HK-2 (cell line): ENCODE results near the gene OSBPL3.

Experiments
- DNase-seq: peaks from one replicate; pipeline ENCODE4 v3.0.0-alpha.2; 2018; ENCODE audit not compliant: unreplicated experiment

The OSBPL3 gene

DNA sequence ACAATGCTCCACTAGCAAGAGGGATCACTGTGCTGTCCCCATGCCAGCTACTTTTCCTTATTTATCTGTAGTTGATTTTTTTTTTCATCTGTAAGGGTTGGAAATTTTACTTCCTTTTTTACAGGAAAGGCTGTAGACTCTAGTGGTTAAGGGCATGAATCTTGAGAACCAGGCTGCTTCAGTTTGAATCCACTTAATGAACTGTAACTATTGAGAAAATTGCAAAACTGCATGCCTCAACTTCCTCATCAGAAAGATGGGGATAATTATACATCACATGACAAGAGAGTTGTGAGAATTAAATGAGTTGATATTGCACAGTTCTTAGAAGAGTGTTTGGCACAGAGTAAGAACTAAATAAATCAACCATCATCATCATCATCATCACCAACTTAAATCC, 116.4 kb downstream of the OSBPL3 start:
- DNase-seq, result no peak

DNA sequence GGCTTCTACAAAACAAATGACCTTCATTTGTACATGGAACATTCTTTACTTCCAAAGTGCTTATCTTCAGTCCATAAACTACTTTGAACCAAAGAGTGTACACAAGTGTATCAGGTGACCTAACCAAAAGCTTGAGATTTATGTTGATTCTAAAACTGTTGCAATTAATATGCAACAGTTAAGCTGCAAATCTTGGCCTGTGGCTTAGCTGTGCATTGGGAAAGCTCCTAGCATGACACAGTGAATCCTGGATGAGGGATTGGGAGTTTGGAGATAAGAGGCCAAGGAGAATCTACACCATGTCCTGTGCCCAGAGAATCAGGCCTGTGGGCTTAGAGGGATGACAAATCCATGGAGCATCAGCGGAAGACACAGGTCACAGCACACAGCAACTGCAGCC, 117.5 kb downstream of the OSBPL3 start:
- no peak for DNase-seq

DNA sequence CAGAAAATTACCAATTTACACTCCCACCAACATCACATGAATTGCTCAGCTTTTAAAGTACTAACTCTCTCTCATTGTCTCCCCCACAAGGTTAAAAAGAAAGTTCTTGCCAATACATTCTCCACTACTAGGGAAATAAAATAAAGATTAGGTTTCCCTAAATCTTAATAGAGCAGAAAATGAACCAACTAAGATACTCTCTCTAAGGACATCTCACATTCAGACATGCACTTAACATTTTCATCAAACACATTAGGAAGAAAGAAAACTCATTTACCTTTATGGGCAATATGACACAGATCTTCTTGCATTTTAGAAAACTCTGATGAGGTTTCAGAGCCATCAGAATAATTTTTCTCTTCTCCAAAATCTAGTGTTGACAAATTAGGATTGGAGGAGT, 118.6 kb downstream of the OSBPL3 start:
- no peak for DNase-seq

- no peak for DNase-seq
Observed at GRCh38 chr7:24860611-24861010, 119.4 kb downstream of the OSBPL3 start.

GRCh38 chr7:24858108-24858977, 121.6 kb downstream of the OSBPL3 start:
- no peak for DNase-seq

DNA sequence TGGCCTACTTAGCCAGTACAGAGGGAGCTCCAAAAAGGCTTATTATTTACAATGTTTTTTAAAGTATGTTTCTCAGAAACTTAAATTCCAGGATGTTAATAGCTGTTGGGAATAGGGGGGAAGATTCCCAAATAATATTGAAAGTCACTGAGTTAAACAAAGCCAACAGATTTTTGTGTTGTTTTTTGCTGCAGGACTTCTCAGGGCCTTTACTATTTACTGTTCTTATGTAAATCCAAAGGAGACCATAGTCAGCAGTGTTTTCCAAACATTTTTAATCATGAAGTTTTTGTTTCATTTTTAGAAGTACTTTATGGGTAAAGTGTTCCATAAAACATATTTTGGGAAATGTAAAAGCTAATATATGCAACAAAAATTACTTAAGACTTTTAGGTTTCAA, 122.4 kb downstream of the OSBPL3 start:
- DNase-seq, result no peak

- no peak for DNase-seq
Observed at GRCh38 chr7:24854866-24855265, 125.1 kb downstream of the OSBPL3 start.

- DNase-seq, result peak; percentile 16
Observed at GRCh38 chr7:24851786-24852185, 128.2 kb downstream of the OSBPL3 start.

DNA sequence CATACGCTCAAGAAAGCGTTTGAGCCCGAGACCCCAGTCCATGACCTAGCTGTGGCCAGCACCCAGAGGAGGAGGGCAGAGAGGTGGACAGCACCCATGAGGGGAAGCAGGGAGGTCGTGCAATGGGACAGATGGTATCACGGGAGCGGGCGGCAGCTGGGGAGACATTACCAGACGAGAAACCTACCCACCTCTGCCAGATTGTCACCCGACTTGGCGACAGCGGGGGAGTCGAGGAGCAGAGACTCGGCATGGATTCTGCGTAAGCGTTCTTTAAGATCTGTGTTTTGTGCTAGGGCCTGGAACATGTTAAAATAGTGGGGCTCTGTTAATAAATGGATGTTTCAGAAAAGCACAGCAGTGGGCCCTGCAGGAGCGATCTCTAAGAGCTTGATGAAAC, 131.1 kb downstream of the OSBPL3 start:
- no peak for DNase-seq

DNA sequence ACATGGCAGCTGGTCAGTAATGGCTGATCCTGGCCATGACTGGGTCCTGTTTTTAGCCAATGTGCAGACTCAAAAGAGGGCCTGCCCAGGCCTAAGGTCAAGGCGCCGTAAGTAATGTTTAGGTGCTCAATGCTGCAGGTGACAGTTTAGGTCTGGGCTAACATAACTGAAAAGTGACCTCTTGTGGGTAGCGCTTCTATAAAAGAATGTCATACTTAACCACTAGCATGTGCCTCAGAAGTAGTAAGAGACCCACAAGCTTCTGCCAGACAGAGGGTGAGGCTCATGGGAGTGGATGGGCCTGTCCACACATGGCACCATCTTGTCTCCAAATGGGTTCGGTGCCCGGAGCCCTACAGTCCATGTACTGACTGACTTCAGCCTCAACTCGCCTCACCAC, 132.2 kb downstream of the OSBPL3 start:
- no peak for DNase-seq

DNA sequence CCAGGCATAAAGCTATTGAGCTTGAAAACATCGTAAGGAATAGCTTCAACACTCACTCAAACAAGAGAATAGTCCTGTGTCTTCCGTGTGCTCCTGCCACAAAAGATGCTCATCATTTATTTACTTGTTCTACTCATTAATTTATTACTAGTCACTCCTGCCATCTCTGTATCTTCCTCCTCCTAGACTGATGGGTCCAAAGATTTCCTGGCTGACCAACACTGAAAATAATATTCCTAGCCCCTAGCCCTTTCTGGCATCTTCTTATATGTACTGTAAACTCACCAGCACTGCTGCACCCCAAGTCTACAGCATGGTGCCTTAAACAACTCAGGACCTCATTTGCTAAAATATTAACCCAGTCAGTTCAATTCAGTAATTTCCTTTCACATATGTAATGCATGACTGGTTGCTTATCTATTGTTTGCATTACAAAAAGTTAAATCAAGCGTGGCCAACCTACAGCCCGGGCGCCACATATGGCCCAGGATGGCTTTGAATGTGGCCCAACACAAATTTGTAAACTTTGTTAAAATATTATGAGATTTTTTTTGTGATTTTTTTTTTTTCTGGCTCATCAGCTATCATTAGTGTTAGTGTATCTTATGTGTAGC, 136.1 kb downstream of the OSBPL3 start:
- no peak for DNase-seq

DNA sequence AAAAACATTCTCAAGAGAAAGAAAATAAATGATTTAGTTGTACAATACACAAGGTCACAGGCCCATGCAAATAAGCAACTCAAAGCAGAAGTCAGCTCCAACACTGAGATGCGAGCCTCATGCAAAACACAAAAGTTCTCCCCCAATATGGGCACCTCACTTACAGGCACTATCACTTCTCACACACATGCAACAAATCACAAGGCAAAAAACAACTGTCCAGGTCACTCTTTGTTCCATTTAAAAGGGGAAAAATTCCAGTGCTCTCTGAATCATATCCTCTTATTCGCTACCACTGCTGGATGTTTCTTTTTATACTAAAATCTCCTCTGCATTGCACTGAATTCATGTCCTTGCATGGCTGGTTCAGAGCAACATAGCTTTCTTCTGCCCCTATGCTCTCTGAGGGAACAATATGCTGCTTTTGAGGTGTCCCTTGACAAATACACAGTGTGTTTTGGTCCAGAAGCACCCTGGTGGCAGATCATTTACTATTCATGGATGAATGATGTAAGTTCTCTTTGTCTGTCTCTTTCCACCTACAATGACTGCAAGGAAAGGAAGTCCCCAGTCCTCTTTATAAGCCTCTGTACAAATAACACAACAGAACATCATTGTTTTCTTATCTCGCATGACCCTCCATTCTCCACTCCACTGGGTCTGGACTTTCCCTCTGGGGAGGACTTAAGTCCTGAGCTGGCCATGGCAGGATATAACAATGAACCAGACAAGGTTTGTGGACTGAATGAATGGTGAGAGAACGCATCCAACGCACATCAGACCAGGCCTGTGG, 137.3 kb downstream of the OSBPL3 start:
- DNase-seq, result peak; percentile 17

DNA sequence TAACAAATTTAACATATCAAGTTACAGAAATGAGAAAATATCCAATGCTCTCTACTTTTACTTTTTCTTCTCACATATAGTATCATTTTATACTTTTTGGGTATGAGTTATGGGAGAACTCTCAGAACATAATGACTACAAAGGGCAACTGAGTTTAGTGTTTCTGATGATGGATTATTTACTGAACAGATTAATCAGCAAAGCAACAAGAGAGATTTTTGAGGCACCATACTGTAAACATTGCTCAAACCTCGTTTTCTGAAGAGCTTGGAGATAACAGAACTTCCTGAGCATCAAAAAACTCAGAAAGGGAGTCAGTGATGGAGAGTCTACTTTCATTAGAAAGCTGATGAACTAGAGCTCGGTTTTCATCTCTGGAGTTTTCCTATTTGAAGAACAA, 137.9 kb downstream of the OSBPL3 start:
- no peak for DNase-seq

DNA sequence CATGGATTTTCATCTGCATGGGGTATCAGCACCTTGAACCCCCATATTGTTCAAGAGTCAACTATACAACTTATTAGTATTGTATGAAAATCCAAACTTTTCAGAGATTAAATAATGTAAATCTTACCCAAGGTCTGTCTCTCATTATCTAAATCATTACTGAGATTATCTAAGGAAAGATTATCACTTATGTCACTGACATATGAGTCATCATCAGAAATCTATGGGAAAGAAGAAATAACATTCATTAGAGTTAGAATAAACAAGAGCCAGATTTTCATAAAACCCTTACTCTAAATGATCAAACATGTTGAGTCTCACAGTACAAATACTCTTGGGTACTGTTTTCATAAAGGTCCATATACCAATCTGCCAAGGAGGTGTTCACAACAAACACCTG, 139.4 kb downstream of the OSBPL3 start:
- DNase-seq, result no peak

DNA sequence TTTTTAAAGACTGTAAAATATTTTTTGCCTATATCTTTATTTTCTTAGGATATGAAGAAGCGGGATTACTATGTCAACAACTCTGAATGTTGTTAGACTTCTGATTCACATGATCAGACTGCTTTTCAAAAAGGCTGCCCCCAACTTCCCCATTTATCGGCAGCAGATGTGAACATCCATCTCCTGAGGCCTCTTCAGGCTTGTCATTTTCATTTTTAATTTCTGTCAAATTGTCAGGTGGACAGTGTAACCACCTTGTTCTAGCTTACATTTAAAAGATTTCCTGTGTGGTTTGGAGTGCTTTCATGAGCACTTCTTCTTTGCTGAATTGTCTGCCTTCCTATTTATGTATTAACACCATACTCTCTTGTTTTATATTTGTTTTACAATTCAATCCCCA, 143.9 kb downstream of the OSBPL3 start:
- DNase-seq, result no peak

DNA sequence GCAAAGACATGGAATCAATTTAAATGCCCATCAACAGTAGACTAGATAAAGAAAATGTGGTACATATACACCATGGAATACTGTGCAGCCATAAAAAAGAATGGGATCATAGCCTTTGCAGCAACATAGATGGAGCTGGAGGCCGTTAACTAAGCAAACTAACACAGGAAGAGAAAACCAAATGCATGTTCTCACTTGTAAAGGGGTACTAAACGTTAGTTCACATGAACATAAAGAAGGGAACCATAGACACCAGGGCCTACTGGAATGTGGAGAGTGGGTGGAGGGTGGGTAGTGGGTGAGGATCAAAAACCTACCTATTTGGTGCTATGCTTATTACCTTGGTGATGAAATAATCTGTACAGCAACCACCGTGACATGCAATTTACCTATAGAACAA, 144.3 kb downstream of the OSBPL3 start:
- no peak for DNase-seq

DNA sequence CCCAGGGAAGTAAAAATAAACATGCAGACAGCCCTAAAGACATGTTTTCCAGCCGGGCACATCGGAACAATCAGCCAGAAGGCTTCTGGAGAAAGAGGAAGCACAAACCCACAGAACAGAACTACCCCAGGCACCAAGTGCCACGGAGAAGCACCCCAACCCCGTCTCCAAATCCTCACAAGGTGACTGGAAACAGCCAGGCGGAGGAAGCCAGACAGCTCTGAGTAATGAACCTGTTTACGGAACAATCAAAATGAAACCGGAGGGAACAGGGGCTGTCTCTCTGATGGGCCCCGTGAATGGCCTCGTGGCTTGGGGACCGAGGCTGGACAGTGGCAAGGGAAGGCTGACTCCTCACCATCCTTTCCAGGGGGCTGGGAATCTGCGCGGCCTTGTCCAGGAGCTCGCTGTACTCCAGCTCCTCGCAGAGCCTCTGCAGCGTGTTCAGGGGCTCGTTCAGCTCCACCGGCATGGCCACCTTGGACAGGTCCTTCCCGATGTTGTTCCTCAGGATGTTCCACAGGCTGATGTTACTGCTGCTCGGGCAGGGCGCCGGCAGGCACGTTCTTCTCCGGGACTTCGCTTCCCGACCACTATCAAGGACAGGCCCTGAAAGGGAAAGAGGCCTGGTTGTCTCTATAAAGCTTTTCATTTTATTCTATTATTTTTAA, 145.7 kb downstream of the OSBPL3 start:
- DNase-seq, result no peak

DNA sequence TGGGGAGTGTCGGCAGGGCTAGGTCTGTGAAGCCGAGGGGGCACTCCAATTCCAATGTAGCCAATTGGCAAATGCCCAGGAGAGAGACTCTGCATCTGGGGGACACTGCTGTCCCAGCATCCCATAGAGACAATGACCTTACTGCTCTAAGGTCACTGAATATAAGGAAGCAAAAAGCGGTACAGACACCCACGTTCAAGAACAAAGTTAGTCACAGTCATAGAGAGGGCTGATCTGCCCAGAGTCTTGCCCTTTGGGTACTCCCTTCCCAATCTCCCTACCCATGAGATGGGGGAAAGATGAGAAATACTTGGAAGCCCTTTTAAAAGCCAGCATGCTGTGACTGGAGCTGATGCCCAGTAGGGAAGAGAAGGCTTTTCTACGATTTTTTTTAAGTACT, 146.4 kb downstream of the OSBPL3 start:
- DNase-seq, result no peak

GRCh38 chr7:24831240-24831639, 148.7 kb downstream of the OSBPL3 start:
- DNase-seq, result no peak

GRCh38 chr7:24830440-24831050, 149.4 kb downstream of the OSBPL3 start:
- DNase-seq, result no peak

DNA sequence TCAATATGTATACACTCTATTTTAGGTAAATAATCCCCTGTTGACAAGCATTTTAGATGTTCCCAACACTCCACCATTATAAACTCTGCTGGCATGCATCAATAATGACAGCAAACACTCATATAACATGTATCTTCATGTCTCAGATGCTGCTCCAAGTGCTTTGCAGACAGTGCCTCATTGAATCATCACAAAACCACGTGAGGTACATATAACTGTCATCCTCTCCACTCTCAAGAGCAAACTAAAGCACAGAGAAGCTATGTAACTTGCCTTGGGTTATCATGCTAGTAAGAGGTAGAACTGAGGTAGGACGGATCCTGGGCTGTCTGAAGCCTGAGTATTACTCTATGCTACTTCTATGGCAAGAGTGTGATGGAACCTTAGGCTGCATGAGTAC, 150.2 kb downstream of the OSBPL3 start:
- no peak for DNase-seq
